T follicular helper cell (primary cell): Measurements from ENCODE around the gene SPCS1.
A peak's percentile ranks its signal among the peaks of the same experiment; 100 is the strongest.
"Not testable (repeated sequence)": the region's sequence is repeated elsewhere in the genome, so short reads cannot be mapped to it uniquely, and the experiment has no call there.

Source experiments
- DNase-seq: peaks from one replicate; pipeline ENCODE4 v3.0.0-alpha.2; 2020; ENCODE audit warnings: low read depth
- total RNA-seq, 2 experiments: gene quantifications; one replicate each; lab custom pipeline; 2026; lab: John Stamatoyannopoulos, UW

SPCS1 gene
- 61.7 to 81.7 reads per million in 2 experiments for total RNA-seq

- DNase-seq: peak; percentile 77
Observed at GRCh38 chr3:52705688-52706686, at the start of gene SPCS1, which contains the start of gene GLT8D1. Gene SPCS1 (plus strand): TSS chr3:52706106. CDS start chr3:52706247, 141 bp downstream. Gene GLT8D1 (minus strand): TSS chr3:52705791. CDS start chr3:52700460, 5,331 bp downstream.

DNA sequence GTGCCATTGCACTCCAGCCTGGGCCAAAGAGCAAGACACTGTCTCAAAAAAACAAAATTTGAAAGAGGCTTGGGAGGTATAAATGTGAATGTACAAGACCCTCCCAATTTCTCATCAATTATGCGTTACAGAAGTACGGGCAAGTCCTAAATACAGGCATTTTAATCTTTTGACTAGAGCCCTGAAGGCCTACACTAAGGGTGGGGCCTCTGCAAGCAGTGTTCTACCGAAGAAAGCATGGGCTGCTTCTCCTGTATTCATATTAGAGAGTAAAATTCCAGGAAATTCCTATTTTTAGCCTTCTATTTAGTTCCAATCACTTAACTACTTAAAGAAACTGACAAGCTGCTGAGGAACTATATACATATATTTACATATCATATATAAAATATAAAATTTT lies 45.9 kb upstream of the SPCS1 start:
- DNase-seq: no peak

DNA sequence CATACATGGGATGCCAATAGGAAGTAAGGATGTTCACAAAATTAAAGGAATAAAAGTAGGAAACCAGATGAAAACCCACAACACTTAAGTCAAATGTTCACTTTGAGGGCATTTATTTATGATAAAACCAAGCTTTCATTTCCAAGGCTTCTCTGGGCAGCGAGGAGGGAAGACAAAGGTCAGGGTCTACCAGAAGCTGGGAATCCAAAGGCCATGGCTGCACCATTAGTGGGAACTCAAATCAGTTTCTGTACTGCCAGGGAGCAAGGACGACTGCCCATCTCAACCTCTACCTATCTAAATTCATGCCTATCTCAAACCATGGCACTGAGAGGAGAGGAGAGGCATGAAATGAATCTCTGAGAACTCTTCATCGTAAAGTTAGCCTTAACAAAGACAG lies 42.8 kb upstream of the SPCS1 start:
- DNase-seq: no peak

DNA sequence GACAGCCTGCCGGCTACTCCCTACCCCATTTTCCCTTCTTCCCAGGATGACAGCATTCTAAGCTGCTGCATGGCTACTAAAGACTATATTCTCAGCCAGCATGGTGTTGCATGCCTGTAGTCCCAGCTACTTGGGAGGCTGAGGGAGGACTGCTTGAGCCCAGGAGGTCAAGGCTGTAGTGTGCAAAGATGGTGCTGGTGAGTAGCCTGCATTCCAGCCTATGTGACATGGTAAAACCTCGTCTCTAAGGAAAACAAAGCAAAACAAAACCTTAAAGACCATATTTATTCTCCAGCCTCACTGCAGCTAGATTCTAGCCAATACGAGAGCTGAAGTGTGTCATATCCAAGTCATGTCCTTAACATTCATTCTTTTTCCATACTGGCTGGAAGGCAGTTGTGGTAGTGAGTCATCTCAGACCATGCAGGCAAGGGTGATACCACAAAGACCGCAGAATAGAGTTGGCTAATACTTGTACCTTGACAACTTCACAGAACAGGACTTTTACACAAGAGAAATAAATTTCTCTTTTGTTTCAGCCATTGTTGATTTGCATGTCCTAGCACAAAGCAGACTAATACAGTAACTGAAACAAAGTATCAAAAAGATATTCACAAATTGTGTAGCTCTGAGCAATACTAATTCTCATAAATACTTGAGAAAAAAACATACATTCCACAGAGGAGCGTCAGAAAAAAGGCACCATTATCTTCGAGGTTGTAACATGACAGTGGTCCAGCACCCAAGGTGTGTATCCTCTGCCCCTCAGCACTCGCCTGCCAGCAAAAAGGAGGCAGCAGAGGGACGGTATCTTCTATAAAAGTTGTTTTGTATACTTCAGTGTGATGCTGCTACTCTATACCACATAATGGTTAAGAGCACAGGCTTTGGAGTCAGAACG lies 35.0 kb upstream of the SPCS1 start:
- no peak for DNase-seq

DNA sequence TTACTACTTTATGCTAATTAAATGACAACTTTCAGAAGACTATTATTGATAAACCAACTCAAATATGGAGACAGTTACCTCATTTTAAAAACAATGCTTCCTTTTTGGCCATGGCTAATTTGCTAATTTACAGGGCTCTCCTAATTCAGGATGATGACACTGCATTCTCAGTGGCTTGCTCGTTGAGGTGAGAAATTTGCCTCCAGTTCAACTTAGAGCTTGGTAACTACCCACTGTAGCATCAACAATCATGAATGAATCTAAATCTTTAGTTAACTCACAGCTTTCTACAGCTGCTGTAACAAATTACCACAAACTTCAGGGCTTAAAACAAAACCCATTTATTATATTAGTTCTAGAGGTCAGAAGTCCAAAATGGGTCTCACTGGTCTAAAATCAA lies 34.2 kb upstream of the SPCS1 start:
- DNase-seq: no peak

- not testable (repeated sequence) for DNase-seq
Observed at GRCh38 chr3:52676201-52676600, 29.7 kb upstream of the SPCS1 start.

GRCh38 chr3:52678265-52679198 lies 27.4 kb upstream of the SPCS1 start:
- no peak for DNase-seq

DNA sequence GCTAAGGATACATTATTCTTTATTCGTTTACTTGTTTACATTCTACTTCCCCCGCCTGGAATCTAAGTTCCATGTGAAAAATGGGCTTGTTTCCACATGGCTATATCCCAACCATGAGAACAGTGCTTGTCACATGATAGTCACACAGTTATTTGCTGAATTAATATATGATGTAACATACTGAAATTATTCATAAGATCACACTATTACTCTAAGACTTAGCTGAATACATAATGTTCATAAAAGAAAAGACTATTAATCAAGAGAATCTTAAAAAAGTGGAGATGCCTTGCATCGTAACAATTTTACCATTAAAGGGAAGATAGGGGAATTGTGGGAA lies 26.7 kb upstream of the SPCS1 start:
- DNase-seq: no peak

GRCh38 chr3:52679811-52680210 lies 26.1 kb upstream of the SPCS1 start:
- DNase-seq: no peak

GRCh38 chr3:52681596-52681995 lies 24.3 kb upstream of the SPCS1 start:
- DNase-seq: no peak

DNA sequence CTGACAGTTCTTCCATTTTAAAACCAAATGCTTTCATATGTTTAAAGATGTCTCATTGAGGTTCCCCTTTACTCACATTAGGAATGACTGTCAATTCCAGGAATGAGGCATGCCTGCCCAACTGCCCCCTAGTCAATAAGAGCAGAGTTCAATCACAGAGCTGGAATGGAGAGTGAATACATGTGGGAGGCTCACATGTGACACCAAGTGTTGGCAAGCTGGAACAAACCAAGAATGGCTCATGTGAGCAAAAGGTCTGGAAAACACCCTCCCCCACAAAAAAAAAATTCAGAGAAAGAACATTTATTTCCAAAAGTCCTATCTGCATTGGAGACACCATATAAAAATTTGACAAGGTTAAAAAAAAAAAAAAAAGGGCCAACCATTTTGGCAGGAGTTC lies 23.9 kb upstream of the SPCS1 start:
- no peak for DNase-seq

- DNase-seq: no peak
Observed at GRCh38 chr3:52683611-52684010, 22.3 kb upstream of the SPCS1 start.

DNA sequence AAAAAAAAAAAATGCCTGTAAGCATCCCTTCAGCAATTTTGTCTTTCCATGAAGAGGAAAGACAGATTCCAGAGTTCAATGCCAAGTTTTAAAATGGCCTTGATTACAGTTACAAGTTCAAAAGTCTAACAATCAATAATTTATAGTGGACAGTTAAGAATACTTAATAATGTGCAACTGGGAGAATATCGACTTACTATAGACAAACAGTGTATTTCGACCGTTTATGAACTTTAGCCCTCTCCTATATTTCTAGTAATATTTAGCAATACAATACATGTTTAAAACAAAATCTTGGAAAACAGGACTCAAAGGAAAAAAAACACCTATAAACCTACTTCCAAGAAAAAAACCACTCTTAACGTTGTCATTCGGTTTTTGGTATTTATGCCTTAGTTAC lies 21.7 kb upstream of the SPCS1 start:
- DNase-seq: no peak

DNA sequence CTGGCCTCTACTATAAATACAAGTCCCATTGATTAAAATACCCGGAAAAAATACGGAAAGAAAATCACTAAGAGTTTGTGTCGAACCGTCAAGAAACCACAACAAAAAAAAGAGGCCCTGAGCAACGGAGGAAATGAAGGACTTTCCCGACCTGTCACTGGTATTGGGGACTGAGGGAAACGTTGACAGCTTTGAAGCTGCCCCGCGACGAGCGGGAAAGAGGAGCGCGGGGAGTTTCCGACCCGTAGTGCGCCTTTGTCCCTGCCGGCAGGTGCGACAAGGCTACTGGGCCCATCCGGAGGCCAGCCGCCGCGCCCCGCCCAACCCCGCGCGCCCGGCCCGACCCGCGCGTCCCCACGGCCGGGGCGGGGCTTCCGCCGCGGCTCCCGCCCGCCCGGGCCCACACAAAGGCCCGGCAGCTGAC lies 20.6 kb upstream of the SPCS1 start:
- DNase-seq: peak; percentile 59

GRCh38 chr3:52685709-52686691 lies 19.9 kb upstream of the SPCS1 start, which contains the start of the genes GNL3 and PBRM1:
Gene GNL3 (plus strand): TSS chr3:52686032. CDS start chr3:52686093, 61 bp downstream.
Gene PBRM1 (minus strand): TSS chr3:52685913.
- peak; percentile 89 for DNase-seq

DNA sequence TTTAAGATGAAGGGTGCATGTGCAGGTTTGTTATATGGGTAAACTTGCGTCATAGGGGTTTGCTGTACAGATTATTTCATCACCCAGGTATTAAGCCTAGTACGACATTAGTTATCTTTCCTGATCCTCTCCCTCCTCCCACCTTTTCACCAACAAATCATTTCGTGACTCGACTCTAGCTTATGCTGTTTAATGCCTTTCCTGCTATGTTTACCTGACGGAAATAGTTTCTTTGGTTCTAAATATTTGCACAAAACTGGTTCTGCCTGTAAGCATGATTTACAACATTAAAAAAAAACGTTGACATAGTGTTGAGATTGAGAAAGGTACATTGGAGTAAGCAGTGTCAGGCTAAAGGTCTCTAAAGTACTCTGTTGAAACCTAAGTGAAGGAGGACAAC lies 17.6 kb upstream of the SPCS1 start:
- DNase-seq: no peak

- DNase-seq: no peak
Observed at GRCh38 chr3:52689151-52689550, 16.8 kb upstream of the SPCS1 start.

GRCh38 chr3:52690560-52690959 lies 15.3 kb upstream of the SPCS1 start:
- no peak for DNase-seq

- DNase-seq: no peak
Observed at GRCh38 chr3:52693071-52693470, 12.8 kb upstream of the SPCS1 start.
